ENCODE results near the gene MICU1. TPM values are rescaled to one million over a fixed set of nuclear protein-coding genes. Genes with fewer than 3 reads are reported as not detected.

MICU1 gene
- total and polyA plus RNA-seq, 2 donors from 2014 or later, result 46.3 to 89.9 TPM

DNA sequence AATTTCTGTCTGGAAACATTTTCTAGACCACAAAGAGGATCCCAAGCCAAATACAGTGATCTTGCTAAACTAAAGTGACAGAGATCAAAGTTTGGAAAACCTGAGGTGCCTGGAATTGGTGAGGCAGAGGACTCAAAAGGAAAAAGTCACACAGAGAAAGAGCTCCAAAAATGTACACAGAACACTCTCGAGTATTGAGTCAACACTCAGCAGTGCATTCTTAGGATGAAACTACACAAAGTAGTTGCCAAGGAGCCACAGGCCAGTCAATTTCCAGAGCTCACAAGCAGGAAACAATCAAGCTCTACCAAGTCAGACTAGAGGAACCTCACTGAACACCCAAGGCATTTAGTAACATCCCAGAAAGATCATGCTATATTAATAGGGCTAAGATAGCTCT, 61.3 kb downstream of the MICU1 start:
- no peaks in the 10 kb centered on the region for H3K27me3 ChIP-seq (ENCODE audit: control insufficient read depth, insufficient read depth, low read length)
- DNase-seq (no peak), FAIRE-seq (no peak)
- H3K4me1 ChIP-seq (ENCODE audit: control insufficient read depth in 2 of 3, insufficient read depth in 2 of 3, low read depth in 1 of 3, low read length in 3 of 3), result no peaks in the 10 kb centered on the region
- intact Hi-C loops (cut with DNase I), result no loop called here
- TF ChIP-seq, protein P1, sequence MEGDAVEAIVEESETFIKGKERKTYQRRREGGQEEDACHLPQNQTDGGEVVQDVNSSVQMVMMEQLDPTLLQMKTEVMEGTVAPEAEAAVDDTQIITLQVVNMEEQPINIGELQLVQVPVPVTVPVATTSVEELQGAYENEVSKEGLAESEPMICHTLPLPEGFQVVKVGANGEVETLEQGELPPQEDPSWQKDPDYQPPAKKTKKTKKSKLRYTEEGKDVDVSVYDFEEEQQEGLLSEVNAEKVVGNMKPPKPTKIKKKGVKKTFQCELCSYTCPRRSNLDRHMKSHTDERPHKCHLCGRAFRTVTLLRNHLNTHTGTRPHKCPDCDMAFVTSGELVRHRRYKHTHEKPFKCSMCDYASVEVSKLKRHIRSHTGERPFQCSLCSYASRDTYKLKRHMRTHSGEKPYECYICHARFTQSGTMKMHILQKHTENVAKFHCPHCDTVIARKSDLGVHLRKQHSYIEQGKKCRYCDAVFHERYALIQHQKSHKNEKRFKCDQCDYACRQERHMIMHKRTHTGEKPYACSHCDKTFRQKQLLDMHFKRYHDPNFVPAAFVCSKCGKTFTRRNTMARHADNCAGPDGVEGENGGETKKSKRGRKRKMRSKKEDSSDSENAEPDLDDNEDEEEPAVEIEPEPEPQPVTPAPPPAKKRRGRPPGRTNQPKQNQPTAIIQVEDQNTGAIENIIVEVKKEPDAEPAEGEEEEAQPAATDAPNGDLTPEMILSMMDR (IDR thresholded peaks at IDR 0.05; ENCODE audit: borderline replicate concordance, extremely low read depth, insufficient read depth), result no peak
- H3K9me3 ChIP-seq (ENCODE audit: control insufficient read depth in 2 of 3, insufficient read depth in 1 of 3, low read length in 3 of 3), result no peaks in the 10 kb centered on the region
- H3K27ac ChIP-seq (ENCODE audit: low read depth in 2 of 2, low read length in 2 of 2), result no peak overlapping the region
- H3K36me3 ChIP-seq (ENCODE audit: control insufficient read depth in 2 of 3, insufficient read depth in 3 of 3, low read length in 3 of 3), result peaks cover 3 to 8% (median 5%) of the 10 kb centered on the region in 3 donors
- no peak overlapping the region for H3K4me3 ChIP-seq (ENCODE audit: low read length in 3 of 3)
- no peak overlapping the region for H3K9ac ChIP-seq (ENCODE audit: low read length in 3 of 3)

GRCh38 chr10:72563327-72563932, 62.4 kb downstream of the MICU1 start:
- no peak overlapping the region for H3K4me3 ChIP-seq (ENCODE audit: low read length in 3 of 3)
- intact Hi-C loops (cut with DNase I), result no loop called here
- no peak overlapping the region for H3K9ac ChIP-seq (ENCODE audit: low read length in 3 of 3)
- H3K4me1 ChIP-seq (ENCODE audit: control insufficient read depth in 2 of 3, insufficient read depth in 2 of 3, low read depth in 1 of 3, low read length in 3 of 3), result no peaks in the 10 kb centered on the region
- peaks cover 3 to 8% (median 5%) of the 10 kb centered on the region in 3 donors for H3K36me3 ChIP-seq (ENCODE audit: control insufficient read depth in 2 of 3, insufficient read depth in 3 of 3, low read length in 3 of 3)
- DNase-seq, result no peak
- no peak for FAIRE-seq
- H3K27ac ChIP-seq (ENCODE audit: low read depth in 2 of 2, low read length in 2 of 2), result no peak overlapping the region
- H3K9me3 ChIP-seq (ENCODE audit: control insufficient read depth in 2 of 3, insufficient read depth in 1 of 3, low read length in 3 of 3), result no peaks in the 10 kb centered on the region
- no peaks in the 10 kb centered on the region for H3K27me3 ChIP-seq (ENCODE audit: control insufficient read depth, insufficient read depth, low read length)
- TF ChIP-seq, protein P1 (IDR thresholded peaks at IDR 0.05; ENCODE audit: borderline replicate concordance, extremely low read depth, insufficient read depth), result no peak

DNA sequence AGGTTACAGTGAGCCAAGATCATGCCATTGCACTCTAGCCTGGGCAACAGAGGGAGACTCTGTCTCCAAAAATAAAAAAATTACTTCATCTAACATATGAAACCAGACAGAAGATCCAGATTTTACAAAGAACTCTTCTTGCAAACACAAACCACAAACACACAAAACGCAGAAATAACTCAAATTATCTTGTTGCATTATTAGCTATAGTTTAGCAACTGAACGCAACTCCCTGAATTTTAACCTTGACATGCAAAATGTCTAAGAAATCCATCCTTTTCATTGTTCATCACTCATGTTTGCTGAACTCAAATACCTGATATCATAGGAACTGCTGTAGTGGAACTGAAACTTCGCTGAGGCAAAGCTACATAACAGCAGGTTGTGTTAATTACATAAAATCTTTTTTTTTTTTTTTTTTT, 64.1 kb downstream of the MICU1 start:
- Histone ChIP-seq H3K9me3 (ENCODE audit: control insufficient read depth in 2 of 3, insufficient read depth in 1 of 3, low read length in 3 of 3) (no peaks in the 10 kb centered on the region), H3K27me3 (ENCODE audit: control insufficient read depth, insufficient read depth, low read length) (no peaks in the 10 kb centered on the region), H3K4me1 (ENCODE audit: control insufficient read depth in 2 of 3, insufficient read depth in 2 of 3, low read depth in 1 of 3, low read length in 3 of 3) (no peaks in the 10 kb centered on the region), H3K4me3 (ENCODE audit: low read length in 3 of 3) (no peak overlapping the region), H3K36me3 (ENCODE audit: control insufficient read depth in 2 of 3, insufficient read depth in 3 of 3, low read length in 3 of 3) (peaks cover 3 to 8% (median 5%) of the 10 kb centered on the region in 3 donors), H3K9ac (ENCODE audit: low read length in 3 of 3) (no peak overlapping the region), H3K27ac (ENCODE audit: low read depth in 2 of 2, low read length in 2 of 2) (no peak overlapping the region)
- FAIRE-seq (no peak), DNase-seq (no peak)
- intact Hi-C loops (cut with DNase I), result no loop called here
- TF ChIP-seq, protein P1 (IDR thresholded peaks at IDR 0.05; ENCODE audit: borderline replicate concordance, extremely low read depth, insufficient read depth), result no peak

- Histone ChIP-seq H3K4me1 (ENCODE audit: control insufficient read depth in 2 of 3, insufficient read depth in 2 of 3, low read depth in 1 of 3, low read length in 3 of 3) (no peaks in the 10 kb centered on the region), H3K27ac (ENCODE audit: low read depth in 2 of 2, low read length in 2 of 2) (no peak overlapping the region), H3K4me3 (ENCODE audit: low read length in 3 of 3) (no peak overlapping the region), H3K9me3 (ENCODE audit: control insufficient read depth in 2 of 3, insufficient read depth in 1 of 3, low read length in 3 of 3) (no peaks in the 10 kb centered on the region), H3K9ac (ENCODE audit: low read length in 3 of 3) (no peak overlapping the region), H3K27me3 (ENCODE audit: control insufficient read depth, insufficient read depth, low read length) (no peaks in the 10 kb centered on the region), H3K36me3 (ENCODE audit: control insufficient read depth in 2 of 3, insufficient read depth in 3 of 3, low read length in 3 of 3) (peaks cover 2 to 5% (median 3%) of the 10 kb centered on the region in 3 donors)
- no peak for FAIRE-seq
- TF ChIP-seq, protein P1 (IDR thresholded peaks at IDR 0.05; ENCODE audit: borderline replicate concordance, extremely low read depth, insufficient read depth), result no peak
- DNase-seq, result no peak
- intact Hi-C loops (cut with DNase I), result no loop called here
Measured at GRCh38 chr10:72557362-72557761, 68.5 kb downstream of the MICU1 start.

Data from kidney (tissue), 14 donors.